Subcutaneous abdominal adipose tissue (tissue), 5 donors: ENCODE data around the gene MYOCD.

Source experiments
- H3K27ac ChIP-seq: one replicate; pipeline ENCODE4 v1.7.0; 2013; ENCODE audit warnings: low read depth, mild to moderate bottlenecking, inconsistent platforms, low read length, moderate library complexity
- H3K27me3 ChIP-seq, 5 donors: one replicate each; pipeline ENCODE4 v1.7.0; 2013; ENCODE audit warnings: low read length in 5 of 5, inconsistent platforms in 1 of 5; ENCODE audit not compliant: control insufficient read depth in 5 of 5, insufficient read depth in 4 of 5
- H3K36me3 ChIP-seq, 5 donors: one replicate each; pipeline ENCODE4 v1.7.0; 2013; ENCODE audit warnings: low read length in 5 of 5; ENCODE audit not compliant: control insufficient read depth in 5 of 5, insufficient read depth in 5 of 5
- H3K4me1 ChIP-seq, 5 donors: one replicate each; pipeline ENCODE4 v1.7.0; 2013; ENCODE audit warnings: low read length in 5 of 5, mild to moderate bottlenecking in 3 of 5, moderate library complexity in 1 of 5; ENCODE audit not compliant: control insufficient read depth in 5 of 5, insufficient read depth in 5 of 5
- H3K4me3 ChIP-seq, 5 donors: one replicate each; pipeline ENCODE4 v1.7.0; 2013; ENCODE audit warnings: low read length in 5 of 5, low read depth in 1 of 5
- H3K9ac ChIP-seq, 5 donors: one replicate each; pipeline ENCODE4 v1.7.0; 2013; ENCODE audit warnings: low read length in 5 of 5, mild to moderate bottlenecking in 4 of 5, moderate library complexity in 3 of 5
- H3K9me3 ChIP-seq, 5 donors: one replicate each; pipeline ENCODE4 v1.7.0; 2013; ENCODE audit warnings: low read length in 5 of 5; ENCODE audit not compliant: control insufficient read depth in 5 of 5
- donor health status: healthy.
- donor health status: healthy.
- donor health status: healthy.
- donor health status: healthy.
- donor health status: healthy.

MYOCD gene

DNA sequence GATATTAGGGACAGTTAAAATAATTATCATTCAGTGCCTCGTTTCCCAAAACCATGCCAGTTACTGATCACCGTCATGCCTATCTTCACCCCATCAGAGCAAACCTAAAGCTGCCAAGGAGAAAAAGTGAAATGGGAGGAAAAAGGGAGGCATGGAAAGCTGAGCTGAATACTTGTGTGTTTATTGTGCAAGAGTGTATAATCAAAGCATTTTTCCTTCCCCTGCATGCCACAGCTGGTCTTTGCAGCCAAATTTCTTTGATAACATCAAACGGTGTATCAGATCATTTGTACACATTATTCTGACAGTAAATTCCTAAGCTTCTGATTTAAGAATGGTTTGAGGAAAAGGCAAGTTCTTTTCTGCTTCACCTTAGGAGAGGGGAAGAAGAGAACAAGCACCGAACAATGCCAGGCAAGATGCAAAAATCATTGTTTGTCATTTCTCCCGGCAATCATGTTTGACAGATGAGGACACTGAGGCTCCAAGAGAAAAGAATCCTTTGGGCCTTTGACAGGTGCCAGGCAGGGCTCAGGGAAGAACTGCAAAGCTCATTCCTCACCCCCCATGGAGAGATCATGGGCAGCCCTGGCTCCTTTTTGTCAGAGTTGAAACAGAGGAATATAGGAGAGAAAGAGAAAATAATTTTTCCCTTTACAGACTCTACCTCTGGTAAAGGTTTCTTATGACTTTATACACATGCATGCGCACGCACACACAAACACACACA lies 72.2 kb downstream of the MYOCD start:
- Histone ChIP-seq H3K9ac (no peak overlapping the region), H3K36me3 (no peaks in the 10 kb centered on the region), H3K27me3 (no peaks in the 10 kb centered on the region), H3K4me1 (peaks cover 0 to 8% (median 7%) of the 10 kb centered on the region in 5 donors), H3K9me3 (no peaks in the 10 kb centered on the region), H3K27ac (no peak overlapping the region), H3K4me3 (no peak overlapping the region)

DNA sequence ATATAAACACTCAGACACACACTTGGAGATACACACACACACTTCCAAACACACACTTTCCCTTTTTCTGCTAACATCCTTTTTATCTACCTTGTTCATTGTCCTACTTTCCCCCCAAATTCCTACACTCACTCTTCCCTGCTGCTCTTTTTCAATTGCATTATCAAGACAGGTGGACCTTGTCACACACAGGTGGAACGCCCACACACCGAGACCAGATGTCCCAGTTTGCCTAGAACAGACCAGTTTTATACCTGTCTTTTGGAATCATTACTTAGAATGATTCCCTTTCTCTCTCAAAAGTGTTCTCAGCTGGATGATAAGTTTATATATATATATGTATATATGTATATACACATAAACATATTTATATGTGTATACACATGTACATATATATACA lies 72.9 kb downstream of the MYOCD start:
- Histone ChIP-seq H3K36me3 (no peaks in the 10 kb centered on the region), H3K9me3 (no peaks in the 10 kb centered on the region), H3K27me3 (no peaks in the 10 kb centered on the region), H3K4me1 (peaks cover 0 to 8% (median 7%) of the 10 kb centered on the region in 5 donors), H3K4me3 (no peak overlapping the region), H3K9ac (no peak overlapping the region), H3K27ac (no peak overlapping the region)

DNA sequence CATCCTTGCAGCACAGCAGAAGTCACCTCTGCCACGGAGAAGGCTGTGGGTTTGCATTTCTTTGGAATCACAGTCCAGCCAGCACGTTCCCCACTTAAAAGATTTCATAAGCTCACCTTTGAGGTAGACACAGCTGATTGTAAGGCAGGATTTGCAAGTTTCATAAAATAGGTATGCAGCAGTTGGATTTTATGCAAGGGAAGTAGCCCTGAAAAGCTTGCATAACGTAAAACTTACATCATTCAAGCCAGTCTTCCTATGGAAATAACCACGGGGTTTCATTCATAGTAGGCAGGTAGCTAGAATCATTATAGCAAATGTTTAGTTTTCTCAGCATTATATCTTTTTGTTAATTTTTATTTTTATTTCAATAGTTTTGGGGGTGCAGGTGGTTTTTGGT lies 73.8 kb downstream of the MYOCD start:
- Histone ChIP-seq H3K4me3 (no peak overlapping the region), H3K36me3 (no peaks in the 10 kb centered on the region), H3K27me3 (no peaks in the 10 kb centered on the region), H3K27ac (no peak overlapping the region), H3K9me3 (no peaks in the 10 kb centered on the region), H3K9ac (no peak overlapping the region), H3K4me1 (peaks cover 0 to 8% (median 7%) of the 10 kb centered on the region in 5 donors)

DNA sequence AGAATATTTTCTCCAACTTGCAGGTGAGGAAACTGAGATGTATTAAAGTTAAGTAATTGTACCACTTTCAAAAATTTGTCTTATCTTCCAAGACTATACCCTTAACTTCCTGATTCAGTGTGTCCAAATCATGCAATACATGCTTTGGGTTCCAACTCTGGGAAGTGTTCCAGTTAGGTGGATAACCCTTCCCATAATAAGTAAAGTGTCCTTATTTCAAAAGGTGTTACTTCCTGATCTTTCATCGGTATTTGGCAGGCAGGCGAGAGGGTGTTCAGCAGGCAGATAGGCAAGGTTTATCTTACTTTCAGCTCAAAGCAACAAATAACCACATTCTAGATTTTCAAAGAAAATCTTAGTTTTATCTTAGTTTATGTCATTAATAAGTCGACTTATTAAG lies 77.4 kb downstream of the MYOCD start:
- H3K27me3 ChIP-seq: peaks cover 0 to 3% (median 0%) of the 10 kb centered on the region in 5 donors
- H3K9me3 ChIP-seq: no peaks in the 10 kb centered on the region
- no peak overlapping the region for H3K4me3 ChIP-seq
- H3K36me3 ChIP-seq: no peaks in the 10 kb centered on the region
- H3K9ac ChIP-seq: no peak overlapping the region
- peaks cover 0 to 8% (median 7%) of the 10 kb centered on the region in 5 donors for H3K4me1 ChIP-seq
- no peak overlapping the region for H3K27ac ChIP-seq

DNA sequence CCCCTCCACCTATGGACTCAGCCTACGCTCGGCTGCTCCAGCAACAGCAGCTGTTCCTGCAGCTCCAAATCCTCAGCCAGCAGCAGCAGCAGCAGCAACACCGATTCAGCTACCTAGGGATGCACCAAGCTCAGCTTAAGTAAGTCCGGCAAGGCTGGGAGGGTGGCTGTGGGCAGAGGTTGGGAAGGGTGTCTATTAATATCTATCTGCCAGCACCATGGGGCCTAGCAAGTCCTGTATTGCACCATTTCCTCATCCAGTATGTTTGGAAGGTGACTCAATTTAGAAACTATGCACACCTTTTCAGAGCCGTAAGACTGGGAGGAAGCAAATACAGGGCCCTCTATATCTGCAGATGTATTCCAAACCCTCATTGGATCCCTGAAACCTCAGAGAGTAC lies 78.6 kb downstream of the MYOCD start:
- Histone ChIP-seq H3K4me3 (no peak overlapping the region), H3K9ac (no peak overlapping the region), H3K27ac (no peak overlapping the region), H3K36me3 (no peaks in the 10 kb centered on the region), H3K27me3 (peaks cover 0 to 3% (median 0%) of the 10 kb centered on the region in 5 donors), H3K4me1 (peaks cover 0 to 8% (median 7%) of the 10 kb centered on the region in 5 donors), H3K9me3 (no peaks in the 10 kb centered on the region)

DNA sequence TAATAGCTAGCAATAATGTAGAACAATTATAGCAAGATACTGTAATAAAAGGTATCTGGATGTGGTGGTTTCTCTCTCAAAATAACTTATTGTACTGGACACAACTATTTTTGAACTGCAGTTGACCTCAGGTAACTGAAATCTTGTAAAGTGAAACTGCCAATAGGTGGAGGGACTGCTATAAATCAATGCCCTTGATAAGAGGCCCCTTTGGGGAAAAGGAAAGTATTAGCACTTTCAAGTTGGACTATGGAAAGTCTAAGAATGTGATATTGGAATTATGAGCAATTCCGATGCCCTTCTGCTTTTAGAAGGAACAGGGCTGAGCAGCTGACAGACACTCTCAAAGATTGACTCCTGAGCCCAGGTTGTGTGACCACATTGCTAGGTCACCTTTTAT lies 79.1 kb downstream of the MYOCD start:
- Histone ChIP-seq H3K4me1 (peaks cover 0 to 8% (median 7%) of the 10 kb centered on the region in 5 donors), H3K27ac (no peak overlapping the region), H3K4me3 (no peak overlapping the region), H3K36me3 (no peaks in the 10 kb centered on the region), H3K27me3 (peaks cover 0 to 3% (median 0%) of the 10 kb centered on the region in 5 donors), H3K9me3 (no peaks in the 10 kb centered on the region), H3K9ac (no peak overlapping the region)

DNA sequence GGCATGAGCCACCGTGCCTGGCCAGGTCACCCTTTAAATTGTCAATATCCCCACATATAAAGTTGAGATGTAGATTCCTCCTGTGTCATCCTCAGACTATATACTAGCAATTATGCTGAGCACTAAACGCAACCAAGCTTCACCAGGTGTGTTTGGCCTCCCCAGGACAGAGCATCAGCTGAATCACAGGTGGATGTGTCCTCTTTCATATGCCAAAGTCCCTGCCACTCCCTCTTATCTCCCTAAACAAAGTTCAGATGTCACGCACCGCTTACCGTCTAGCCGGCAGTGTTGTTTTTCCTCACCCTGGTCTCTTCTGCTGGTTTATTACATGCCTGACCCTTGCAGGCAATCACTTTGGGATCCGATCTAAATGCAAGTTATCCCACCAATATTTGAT lies 79.8 kb downstream of the MYOCD start:
- no peaks in the 10 kb centered on the region for H3K9me3 ChIP-seq
- H3K4me3 ChIP-seq: no peak overlapping the region
- peaks cover 0 to 3% (median 0%) of the 10 kb centered on the region in 5 donors for H3K27me3 ChIP-seq
- no peak overlapping the region for H3K27ac ChIP-seq
- peaks cover 0 to 8% (median 7%) of the 10 kb centered on the region in 5 donors for H3K4me1 ChIP-seq
- H3K9ac ChIP-seq: no peak overlapping the region
- no peaks in the 10 kb centered on the region for H3K36me3 ChIP-seq

DNA sequence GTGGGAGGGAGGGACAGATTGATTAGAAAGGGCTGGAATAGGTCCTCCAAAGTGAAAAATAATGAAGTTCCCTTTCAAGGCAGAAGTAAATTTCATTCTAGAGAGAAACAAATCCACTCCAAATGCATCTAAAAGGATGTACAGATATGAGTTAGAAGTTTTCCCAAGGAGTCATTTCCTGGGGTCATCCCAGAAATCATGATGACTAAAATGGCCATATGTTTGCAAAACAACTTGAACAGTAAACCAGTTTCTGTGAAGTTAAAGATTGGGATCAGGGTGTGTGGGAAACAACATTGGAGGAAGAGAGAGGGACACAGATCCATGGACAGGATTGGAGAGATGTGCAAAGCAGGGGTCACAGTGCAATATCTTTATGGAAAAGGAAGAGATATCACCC lies 91.1 kb downstream of the MYOCD start:
- Histone ChIP-seq H3K27me3 (no peaks in the 10 kb centered on the region), H3K4me1 (no peaks in the 10 kb centered on the region), H3K27ac (no peak overlapping the region), H3K9ac (no peak overlapping the region), H3K4me3 (no peak overlapping the region), H3K36me3 (no peaks in the 10 kb centered on the region), H3K9me3 (no peaks in the 10 kb centered on the region)

DNA sequence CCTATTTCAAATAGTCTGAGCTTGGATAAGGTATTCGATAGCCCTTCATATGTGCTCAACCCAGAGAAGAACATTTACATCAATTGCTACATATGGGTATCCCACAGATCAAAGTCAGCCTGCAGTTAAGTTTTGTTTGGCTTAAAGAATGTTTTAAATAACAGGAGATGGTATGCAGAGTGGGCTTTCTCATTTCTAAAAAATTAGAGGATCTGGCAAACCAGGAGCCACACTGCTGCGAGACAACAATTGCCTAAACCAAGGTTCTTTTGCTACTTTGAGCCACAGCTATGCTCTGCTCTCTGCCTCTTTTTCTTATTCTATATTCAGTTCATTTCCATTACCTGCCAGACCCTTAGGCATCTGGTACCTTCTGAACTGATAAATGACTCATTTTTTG lies 93.4 kb downstream of the MYOCD start:
- no peak overlapping the region for H3K27ac ChIP-seq
- no peaks in the 10 kb centered on the region for H3K9me3 ChIP-seq
- no peak overlapping the region for H3K4me3 ChIP-seq
- H3K9ac ChIP-seq: no peak overlapping the region
- H3K36me3 ChIP-seq: no peaks in the 10 kb centered on the region
- no peaks in the 10 kb centered on the region for H3K4me1 ChIP-seq
- H3K27me3 ChIP-seq: no peaks in the 10 kb centered on the region

DNA sequence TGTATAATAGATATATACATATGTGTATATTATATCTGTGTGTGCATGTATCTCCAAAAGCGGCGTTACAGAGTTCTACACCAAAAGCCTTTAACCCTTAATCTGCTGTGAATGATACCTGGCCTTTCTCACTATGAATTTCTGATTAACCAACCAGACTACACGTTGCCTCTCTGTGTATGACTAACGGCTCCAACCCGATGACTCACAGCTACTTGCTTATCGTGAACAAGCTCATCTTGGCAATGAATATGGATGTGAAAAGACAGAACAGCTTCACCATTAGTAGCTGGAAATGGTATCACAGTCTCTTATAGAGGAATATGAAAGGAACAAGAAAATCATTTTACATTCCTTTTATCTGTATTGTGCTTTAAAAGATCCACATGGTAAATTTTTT lies 99.9 kb downstream of the MYOCD start:
- H3K9ac ChIP-seq: no peak overlapping the region
- H3K27ac ChIP-seq: no peak overlapping the region
- H3K9me3 ChIP-seq: no peaks in the 10 kb centered on the region
- H3K36me3 ChIP-seq: no peaks in the 10 kb centered on the region
- no peaks in the 10 kb centered on the region for H3K4me1 ChIP-seq
- H3K4me3 ChIP-seq: no peak overlapping the region
- no peaks in the 10 kb centered on the region for H3K27me3 ChIP-seq
